Peyer's patch (tissue), 4 donors: Measurements from ENCODE around the gene TMEM167B. TPM values are rescaled to one million over a fixed set of nuclear protein-coding genes. Genes with fewer than 3 reads are reported as not detected.

Experiments
- DNase-seq, 3 donors: peaks; one replicate each; pipeline ENCODE4 v3.0.0-alpha.2; 2017 to 2019
- H3K27ac ChIP-seq, 4 donors: fragments of 200-600 bp; sonication (generic); one replicate each; pipeline ENCODE4 v1.5.1; 2016 to 2019
- H3K27me3 ChIP-seq, 2 donors: fragments of 200-600 bp; sonication (generic); one replicate each; pipeline ENCODE4 v1.5.1; 2019
- H3K36me3 ChIP-seq, 3 donors: fragments of 200-600 bp; sonication (generic); one replicate each; pipeline ENCODE4 v1.5.1; 2016 to 2019
- H3K4me1 ChIP-seq, 4 donors: fragments of 200-600 bp; sonication (generic); one replicate each; pipeline ENCODE4 v1.5.1; 2016 to 2019
- H3K4me3 ChIP-seq, 4 donors: fragments of 200-600 bp; sonication (generic); 1 replicate in 3 of 4; 2 replicates in 1 of 4; pipeline ENCODE4 v1.5.1; 2016 to 2019; ENCODE audit warnings: mild to moderate bottlenecking in 1 of 4
- H3K9me3 ChIP-seq, 4 donors: fragments of 200-600 bp; sonication (generic); one replicate each; pipeline ENCODE4 v1.5.1; 2016 to 2019; ENCODE audit warnings: mild to moderate bottlenecking in 1 of 4
- POLR2A ChIP-seq, 2 donors: fragments of 450-650 bp; IDR thresholded peaks; one replicate each; pipeline ENCODE4 v1.5.1; 2017; ENCODE audit warnings: antibody characterized with exemption in 2 of 2, mild to moderate bottlenecking in 2 of 2, moderate library complexity in 2 of 2
- total RNA-seq, 4 donors: library from RNA; depleted of rRNA; stranded (reverse); fragments of >200 nt; gene quantifications; one replicate each; pipeline ENCODE4 v1.1.0, GENCODE V29; 2016
- TF ChIP-seq, protein P1 (sequence below), 6 experiments: fragments of 450-650 bp in 4 of 6; fragments of 200-600 bp in 2 of 6; sonication (generic) in 1 of 6; IDR thresholded peaks; one replicate each; pipeline ENCODE4 v1.5.1; 2017 to 2019; ENCODE audit warnings: antibody characterized with exemption in 6 of 6, mild to moderate bottlenecking in 3 of 6, moderate library complexity in 1 of 6

Gene TMEM167B
- total RNA-seq, 4 donors from 2014 or later, result 11.3 to 17.3 (median 13.7) TPM

- Histone ChIP-seq H3K4me3 (no peak overlapping the region), H3K27me3 (no peaks in the 10 kb centered on the region), H3K27ac (no peak overlapping the region), H3K9me3 (no peaks in the 10 kb centered on the region), H3K4me1 (peaks cover 0 to 8% (median 0%) of the 10 kb centered on the region in 4 donors), H3K36me3 (no peaks in the 10 kb centered on the region)
- TF ChIP-seq, protein P1, sequence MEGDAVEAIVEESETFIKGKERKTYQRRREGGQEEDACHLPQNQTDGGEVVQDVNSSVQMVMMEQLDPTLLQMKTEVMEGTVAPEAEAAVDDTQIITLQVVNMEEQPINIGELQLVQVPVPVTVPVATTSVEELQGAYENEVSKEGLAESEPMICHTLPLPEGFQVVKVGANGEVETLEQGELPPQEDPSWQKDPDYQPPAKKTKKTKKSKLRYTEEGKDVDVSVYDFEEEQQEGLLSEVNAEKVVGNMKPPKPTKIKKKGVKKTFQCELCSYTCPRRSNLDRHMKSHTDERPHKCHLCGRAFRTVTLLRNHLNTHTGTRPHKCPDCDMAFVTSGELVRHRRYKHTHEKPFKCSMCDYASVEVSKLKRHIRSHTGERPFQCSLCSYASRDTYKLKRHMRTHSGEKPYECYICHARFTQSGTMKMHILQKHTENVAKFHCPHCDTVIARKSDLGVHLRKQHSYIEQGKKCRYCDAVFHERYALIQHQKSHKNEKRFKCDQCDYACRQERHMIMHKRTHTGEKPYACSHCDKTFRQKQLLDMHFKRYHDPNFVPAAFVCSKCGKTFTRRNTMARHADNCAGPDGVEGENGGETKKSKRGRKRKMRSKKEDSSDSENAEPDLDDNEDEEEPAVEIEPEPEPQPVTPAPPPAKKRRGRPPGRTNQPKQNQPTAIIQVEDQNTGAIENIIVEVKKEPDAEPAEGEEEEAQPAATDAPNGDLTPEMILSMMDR (IDR thresholded peaks at IDR 0.05), result no peak
- TF ChIP-seq POLR2A (IDR thresholded peaks at IDR 0.05), result no peak
- DNase-seq, result no peak
Observed at GRCh38 chr1:109104364-109105151, 14.0 kb downstream of the TMEM167B start.

- Histone ChIP-seq H3K4me3 (no peak overlapping the region), H3K27ac (no peak overlapping the region)
Observed at GRCh38 chr1:109105881-109106280, 15.3 kb downstream of the TMEM167B start.

GRCh38 chr1:109107785-109108184 is 17.2 kb downstream of the TMEM167B start:
- TF ChIP-seq, protein P1 (IDR thresholded peaks at IDR 0.05), result no peak
- TF ChIP-seq POLR2A (IDR thresholded peaks at IDR 0.05), result no peak
- H3K27me3 ChIP-seq, result no peaks in the 10 kb centered on the region
- H3K27ac ChIP-seq, result no peak overlapping the region
- no peaks in the 10 kb centered on the region for H3K9me3 ChIP-seq
- H3K36me3 ChIP-seq, result no peaks in the 10 kb centered on the region
- peaks cover 0 to 8% (median under 1%) of the 10 kb centered on the region in 4 donors for H3K4me1 ChIP-seq
- no peak overlapping the region for H3K4me3 ChIP-seq
- DNase-seq, result no peak

More at GRCh38 chr1:109105881-109106280, 15.3 kb downstream of the TMEM167B start:
- peaks cover 0 to 8% (median 0%) of the 10 kb centered on the region in 4 donors for H3K4me1 ChIP-seq
- TF ChIP-seq, protein P1 (IDR thresholded peaks at IDR 0.05), result no peak
- TF ChIP-seq POLR2A (IDR thresholded peaks at IDR 0.05), result no peak
- DNase-seq, result no peak
- H3K36me3 ChIP-seq, result no peaks in the 10 kb centered on the region
- H3K27me3 ChIP-seq, result no peaks in the 10 kb centered on the region
- H3K9me3 ChIP-seq, result no peaks in the 10 kb centered on the region

DNA sequence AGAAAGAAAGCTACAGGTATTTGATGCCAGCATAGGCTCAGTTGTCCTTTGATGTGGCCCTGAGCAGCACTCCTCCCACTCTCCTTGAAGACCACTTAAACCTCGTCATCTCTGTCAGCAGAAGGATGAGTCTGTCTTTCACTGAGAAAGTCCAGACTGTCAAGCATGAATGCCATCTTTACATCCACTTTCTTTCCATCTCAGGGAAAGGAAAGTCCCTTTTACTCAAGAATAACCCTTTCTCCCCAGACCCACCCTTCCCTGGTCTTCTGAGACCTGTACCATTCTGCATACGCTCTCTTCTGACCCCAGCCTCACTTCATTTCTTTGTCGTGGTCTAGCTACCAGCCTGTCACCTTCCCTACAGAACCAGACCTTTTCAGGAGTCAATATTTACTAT is 19.3 kb downstream of the TMEM167B start:
- Histone ChIP-seq H3K27me3 (no peaks in the 10 kb centered on the region), H3K4me3 (no peak overlapping the region), H3K9me3 (no peaks in the 10 kb centered on the region), H3K27ac (no peak overlapping the region), H3K36me3 (no peaks in the 10 kb centered on the region), H3K4me1 (peaks cover 4 to 23% (median 11%) of the 10 kb centered on the region in 4 donors)
- TF ChIP-seq, protein P1 (IDR thresholded peaks at IDR 0.05), result no peak
- TF ChIP-seq POLR2A (IDR thresholded peaks at IDR 0.05), result no peak
- DNase-seq, result no peak

DNA sequence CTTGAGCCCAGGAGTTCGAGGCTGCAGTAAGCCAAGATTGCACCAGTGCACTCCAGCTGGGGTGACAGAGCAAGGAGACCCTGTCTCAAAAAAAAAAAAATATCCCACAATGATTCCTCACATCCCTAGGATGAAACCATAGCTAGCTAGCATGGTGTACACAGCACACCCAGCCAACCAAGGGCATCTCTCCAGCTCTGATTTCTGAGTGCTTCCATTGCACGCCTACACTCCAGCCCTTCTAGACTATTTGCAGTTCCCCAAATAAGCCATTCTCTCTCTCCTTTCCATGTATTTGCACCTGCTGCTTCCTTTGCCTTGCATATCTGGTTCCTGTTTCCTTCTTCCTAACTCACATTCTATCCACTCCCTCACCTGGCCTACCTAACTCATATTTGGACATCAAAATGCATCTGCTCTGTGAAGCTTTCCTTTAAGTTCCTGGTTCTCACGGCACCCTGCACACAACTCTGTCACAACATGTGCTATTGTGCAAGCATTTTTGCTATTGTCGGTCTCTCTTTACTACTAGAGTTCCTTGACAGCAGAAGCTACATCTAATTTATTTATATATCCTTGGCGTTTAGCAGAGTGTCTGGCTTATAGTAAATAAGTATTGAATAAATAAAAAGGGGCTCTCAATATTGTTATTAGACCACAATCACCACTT is 21.0 kb downstream of the TMEM167B start:
- no peaks in the 10 kb centered on the region for H3K9me3 ChIP-seq
- peaks cover 4 to 23% (median 11%) of the 10 kb centered on the region in 4 donors for H3K4me1 ChIP-seq
- no peaks in the 10 kb centered on the region for H3K27me3 ChIP-seq
- TF ChIP-seq, protein P1 (IDR thresholded peaks at IDR 0.05), result no peak
- TF ChIP-seq POLR2A (IDR thresholded peaks at IDR 0.05), result no peak
- no peak overlapping the region for H3K4me3 ChIP-seq
- no peaks in the 10 kb centered on the region for H3K36me3 ChIP-seq
- no peak for DNase-seq
- H3K27ac ChIP-seq, result no peak overlapping the region
